HG03521 (cell line): Measurements from ENCODE around the gene CREBL2.

ENCODE experiments used
- ATAC-seq: cut with Tn5 transposase; IDR thresholded peaks from one replicate; pipeline ENCODE4 v1.9.1; 2021; ENCODE audit warnings: mild to moderate bottlenecking, moderate library complexity; ENCODE audit not compliant: unreplicated experiment

CREBL2 gene

DNA sequence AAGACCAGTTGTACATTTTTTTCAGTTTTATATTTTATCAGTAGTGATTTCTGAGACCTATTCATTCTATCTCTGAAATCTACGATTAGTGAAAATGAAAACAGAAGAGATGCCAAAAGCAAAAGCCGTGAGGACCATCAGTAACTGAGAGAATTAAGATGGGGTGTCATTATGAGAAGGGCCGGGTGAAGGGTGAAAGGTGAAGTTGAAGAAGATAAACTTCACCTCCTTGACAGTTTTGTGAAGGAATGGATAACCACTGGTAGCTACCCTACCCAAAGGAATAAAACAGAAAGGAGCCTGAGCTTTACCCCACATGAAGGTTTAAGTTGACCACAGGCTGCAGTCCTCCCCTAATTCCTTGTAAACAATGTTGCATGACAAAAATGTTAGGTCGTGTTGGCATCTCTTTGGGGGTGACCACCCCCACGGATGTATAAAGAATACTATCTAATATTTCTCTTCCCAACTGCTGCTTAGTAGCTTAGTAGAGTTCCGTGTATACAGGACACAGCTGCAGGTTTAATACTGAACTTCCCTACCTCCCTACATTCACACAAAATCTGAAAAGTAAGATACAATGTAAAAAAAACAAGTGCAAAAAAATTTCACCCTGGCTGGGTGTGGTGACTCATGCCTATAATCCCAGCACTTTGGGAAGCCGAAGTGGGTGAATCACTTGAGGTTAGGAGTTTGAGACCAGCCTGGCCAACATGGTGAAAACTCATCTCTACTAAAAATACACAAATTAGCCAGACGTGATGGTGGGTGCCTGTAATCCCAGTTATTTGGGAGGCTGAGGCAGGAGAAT lies 60.4 kb downstream of the CREBL2 start:
- ATAC-seq = no peak

DNA sequence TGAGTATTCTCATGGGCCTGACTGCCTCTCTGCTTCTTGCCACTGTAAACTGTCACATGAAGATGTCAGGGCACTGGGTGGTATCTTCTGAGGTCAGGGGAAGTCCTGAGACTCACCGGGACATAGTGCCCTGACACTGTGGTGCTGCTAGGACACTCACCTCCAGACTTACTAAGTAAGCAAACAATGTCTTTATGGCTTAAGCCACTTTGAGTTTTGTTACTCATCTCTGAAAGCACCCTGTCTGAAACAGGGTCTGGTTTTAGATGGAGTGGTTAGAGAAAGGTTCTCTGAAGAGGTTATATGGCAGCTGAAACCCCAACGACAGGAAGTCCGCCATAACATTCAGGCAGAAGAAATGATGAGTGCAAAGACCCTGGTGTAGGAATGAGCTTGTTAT lies 61.6 kb downstream of the CREBL2 start:
- no peak for ATAC-seq

DNA sequence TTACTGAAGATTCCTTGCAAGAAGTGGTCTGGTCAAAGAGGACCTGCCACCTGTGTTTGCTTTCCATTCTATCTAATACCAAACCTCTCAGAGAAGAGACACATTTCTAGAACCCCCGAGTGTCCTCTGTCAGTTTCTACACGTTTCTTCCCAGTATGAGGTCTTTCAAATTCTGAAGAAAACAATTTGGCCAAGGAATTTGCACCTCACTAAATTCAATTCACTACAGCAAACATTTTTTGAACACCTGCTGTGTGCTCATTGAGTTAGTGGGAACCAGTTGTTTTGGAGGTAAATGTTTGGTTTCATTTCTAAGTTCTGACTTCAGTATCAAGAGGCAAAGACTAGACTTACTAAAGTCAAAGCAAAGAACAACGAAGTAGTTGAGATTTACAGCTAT lies 64.9 kb downstream of the CREBL2 start:
- no peak for ATAC-seq

DNA sequence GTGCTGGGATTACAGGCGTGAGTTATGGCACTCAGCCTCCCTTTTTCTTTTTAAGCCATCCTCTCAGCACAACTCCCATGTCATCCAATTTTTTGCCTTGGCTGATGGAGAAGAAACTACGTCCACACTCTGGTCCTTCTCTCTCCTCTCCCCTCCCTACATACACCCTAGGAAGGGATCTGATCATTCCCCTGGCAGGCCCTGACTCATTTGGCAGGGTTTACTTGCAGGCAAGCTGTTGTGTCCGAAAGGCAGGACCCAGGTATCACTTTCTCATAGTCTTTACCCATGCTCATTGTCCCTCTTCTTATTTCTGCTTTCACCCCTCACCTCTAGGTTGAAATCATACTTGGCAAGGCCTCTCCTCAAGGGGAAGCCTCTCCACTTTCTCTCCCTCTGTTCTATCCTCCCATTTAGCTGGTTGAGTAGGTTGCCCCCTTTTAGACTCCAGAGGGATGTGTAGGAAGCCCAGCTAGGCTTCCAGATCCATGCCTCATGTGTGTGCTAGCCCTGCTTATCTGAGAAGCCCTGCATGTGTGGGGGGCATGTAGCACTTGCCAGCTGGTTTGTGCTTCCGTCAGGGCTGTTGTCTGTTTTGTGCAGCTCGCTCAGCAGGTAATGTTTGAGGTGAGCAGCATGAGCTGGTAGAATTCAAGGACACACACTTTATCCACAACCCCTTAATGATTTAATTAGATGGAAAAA lies 69.5 kb downstream of the CREBL2 start:
- ATAC-seq = no peak

DNA sequence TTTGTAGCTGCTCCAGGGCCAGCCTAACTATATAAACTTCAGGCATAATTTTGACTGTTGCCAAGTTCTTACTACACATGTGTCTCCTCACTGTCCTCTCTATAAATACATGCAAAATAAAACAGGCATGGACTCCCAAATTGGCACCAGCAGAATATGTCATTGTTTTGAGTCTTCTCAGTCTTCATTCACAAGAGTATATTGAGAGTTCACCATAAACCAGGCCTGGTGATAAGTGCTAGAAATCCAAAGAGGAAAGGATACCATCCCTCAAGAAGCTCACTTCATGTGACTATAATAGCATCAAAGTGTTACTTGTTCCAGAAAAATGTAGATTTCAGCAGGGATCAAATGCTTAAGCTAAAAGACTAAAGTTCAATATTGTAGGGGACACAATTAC lies 70.6 kb downstream of the CREBL2 start:
- no peak for ATAC-seq

DNA sequence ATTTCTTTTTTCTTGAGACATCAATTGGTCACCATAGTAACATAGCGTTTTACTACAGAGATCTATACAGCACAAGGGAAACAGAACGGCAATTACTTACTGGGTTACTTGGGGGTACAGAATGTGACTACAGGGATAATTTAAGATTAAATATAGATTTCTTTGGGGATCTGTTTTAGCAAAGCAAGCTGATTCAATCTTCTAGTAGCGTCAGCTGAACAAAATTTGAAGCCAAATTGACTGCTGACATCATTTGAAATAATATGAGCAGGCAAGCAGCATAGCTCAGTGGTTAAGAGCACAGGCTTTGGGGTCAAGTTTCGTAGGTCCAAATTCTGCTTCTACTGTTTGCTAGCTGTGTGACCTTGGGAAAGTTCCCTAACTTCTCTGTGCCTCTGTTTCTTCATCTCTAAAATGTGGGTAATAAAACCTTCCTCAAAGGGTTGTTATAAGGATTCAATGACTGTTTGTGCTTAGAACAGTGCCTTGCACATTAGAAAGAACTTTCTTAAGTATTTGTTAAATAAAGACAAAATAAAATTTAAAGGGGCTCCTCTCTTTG lies 71.5 kb downstream of the CREBL2 start:
- no peak for ATAC-seq

DNA sequence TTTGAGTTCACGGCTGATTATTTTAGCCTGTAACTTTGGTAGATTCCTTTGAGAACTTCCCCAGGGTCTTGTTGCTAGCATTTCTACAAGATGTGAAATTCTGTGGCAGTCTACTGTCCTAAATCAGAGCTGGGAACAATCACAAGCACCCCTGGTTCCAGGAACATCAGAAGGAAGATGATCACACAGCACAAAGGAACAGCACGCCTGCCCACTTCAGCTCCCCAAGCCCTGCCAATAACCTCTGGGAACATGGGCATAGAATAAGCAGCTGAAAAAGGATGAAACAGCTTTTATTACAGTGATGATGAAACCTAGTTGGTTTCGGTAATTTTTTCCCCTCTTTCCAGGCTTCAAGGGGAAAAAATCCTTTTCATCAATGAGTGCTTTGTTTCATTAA lies 72.0 kb downstream of the CREBL2 start:
- no peak for ATAC-seq

DNA sequence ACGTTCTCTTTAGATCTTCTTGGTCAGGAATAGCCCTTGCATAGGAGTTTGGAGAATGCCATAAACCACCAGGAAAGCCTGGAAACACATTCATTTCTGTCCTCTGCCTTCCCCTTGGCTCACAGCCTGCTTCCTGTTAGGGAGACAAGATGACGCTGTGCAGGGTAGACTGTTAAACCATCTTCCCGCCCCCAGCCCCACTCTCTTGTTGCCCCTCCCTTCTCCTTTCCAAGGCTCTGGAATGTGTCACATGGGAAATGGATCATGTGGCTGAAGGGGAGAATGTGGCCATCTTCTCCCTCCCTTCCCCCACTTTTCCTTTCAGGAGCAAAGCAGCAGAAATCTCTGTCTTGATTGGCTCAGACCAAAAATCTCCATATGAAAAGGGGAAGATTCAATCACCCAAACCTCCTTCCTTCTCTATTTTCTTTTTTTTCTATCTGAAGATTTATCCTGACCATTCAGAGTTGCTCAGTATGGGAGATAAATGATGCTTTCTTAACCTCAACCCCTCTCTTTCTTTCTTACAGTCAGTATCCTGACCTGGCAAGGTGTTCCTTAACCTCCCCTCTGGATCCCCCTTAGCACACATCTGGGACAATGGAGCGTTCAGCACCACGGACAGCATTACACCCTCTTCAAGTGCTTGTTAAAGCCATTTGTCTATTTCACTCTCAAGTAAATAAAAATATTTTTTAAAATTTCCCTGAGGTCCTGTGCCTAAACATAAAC lies 72.9 kb downstream of the CREBL2 start:
- no peak for ATAC-seq

DNA sequence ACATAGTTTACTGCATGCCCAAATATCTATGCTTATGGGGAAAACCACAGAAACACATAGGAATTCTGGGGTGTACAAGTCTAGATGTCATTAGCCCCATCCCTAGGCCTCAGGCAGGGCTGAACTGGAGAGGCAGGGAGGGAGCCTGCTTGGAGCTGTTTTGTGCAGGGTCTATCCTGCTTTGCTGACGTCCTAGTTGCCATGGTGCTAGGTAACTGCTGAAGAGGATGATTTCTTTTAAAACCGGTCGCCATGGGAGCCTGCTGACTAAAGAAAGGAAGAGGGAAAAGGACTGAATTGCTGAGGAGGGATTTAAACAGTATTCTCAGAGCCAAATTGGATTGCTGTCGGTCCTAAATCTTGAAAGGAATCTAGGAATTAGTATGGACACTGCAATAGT lies 73.6 kb downstream of the CREBL2 start:
- no peak for ATAC-seq

DNA sequence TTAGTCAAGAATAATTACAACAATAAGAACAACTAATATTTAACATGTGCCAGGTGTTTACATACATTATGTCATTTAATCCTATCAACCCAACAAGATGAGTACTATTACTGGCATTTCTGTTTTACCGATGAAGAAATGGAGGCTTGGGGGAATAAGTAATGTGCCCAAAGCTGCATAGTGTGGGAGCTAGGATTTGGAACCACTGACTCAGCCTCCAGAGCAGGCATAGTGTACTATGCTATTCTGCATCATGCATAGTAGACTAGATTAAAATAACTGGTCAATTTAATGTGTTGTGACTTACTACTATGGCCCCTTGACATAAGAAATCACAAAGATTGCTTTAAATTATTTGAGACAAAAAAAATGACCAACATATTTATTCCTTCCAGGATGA lies 74.8 kb downstream of the CREBL2 start:
- no peak for ATAC-seq

DNA sequence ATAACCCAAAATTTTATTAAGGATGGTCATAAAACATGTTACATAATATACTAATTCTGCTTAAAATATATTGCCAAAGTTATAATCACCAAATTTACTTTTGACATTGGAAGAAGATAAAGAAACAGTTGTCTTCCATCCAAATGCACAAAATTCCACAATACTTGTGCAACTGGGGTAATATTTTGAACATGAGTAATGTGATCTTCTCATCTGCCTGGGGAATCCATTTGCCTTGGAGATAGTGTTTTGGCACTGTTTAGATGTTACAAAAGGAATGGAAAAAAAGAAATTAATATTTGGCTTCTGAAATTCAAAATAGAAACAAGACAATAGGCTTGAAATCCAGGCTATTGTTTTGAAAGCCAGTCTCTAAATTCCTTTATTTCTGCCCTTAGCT lies 75.2 kb downstream of the CREBL2 start:
- ATAC-seq = no peak

DNA sequence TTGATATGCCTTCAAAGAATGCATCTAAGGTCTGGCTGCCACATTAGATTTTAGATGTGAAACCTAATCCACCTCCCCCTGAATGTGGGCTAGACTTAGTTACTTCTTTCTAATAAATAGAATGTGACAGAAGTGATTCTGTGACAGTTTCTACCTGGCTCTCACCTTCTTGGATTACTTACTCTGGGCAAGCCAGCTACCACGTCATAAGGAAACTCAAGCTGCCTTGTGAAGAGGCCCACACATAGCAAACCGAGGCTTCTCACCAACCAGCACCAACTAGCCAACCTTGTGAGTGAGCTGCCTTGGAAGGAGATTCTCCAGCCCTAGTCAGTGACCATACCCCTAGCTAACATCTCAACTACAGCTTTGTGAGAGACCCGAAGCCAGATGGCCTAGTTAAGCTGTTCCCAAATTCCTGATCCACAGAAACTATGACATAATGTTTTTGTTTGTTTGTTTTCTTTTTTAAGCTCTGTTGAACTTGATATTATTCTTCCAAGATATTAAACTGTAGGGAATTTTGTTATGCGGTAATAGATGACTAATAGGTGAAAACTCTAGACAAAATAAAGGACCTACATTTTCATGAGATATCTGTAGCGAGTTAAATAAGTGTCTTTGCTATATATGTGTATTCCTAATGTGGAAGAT lies 78.1 kb downstream of the CREBL2 start:
- no peak for ATAC-seq

DNA sequence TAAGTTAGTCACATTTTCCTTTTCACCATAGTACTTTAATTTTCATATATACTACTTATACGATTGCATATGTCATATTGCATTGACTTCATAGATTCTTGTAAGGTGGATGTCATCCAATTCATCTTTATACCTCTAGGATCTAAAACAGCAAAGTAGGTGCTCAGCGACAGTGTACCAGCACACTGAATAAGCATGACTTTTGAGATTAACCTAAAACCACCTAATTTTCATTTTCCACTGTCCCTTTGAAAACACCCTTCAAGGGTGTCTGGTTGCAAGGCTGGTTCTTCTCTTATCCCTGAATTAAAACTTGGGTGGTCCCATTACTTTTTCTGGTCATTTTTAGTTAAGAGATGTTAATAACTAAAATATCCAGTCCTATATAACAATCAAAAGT lies 79.9 kb downstream of the CREBL2 start:
- no peak for ATAC-seq

DNA sequence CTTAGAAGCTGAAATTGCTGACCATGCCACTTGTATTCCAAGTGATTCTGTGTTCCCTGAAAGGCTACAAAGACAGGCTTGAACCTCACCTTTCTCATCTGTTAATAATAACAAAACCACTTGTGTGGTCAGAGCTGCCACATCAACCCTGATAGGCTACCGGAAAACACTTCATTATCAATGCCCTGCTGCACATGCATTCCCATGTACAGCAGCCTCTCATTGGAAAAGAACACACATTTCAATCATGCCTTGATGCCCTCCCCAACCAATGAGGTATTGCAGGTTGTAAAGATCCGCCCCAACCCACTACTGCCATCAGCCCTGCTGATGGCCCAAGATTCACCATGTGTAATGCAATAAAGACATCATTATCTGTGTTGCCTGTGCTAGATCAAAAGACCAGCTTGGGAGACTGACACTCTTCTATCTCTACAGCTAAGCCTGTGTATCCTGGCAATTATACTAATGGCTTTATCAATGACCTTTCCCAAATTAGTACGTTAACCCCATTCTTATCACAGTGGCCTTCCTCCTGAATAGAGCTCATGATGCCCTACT lies 81.5 kb downstream of the CREBL2 start:
- no peak for ATAC-seq
